Sciatic nerve (tissue), 2 donors: Measurements from ENCODE around the gene TRIM66. TPM values are rescaled to one million over a fixed set of nuclear protein-coding genes. Genes with fewer than 3 reads are reported as not detected.

Source experiments
- ATAC-seq: fragments of 200-7000 bp; cut with Tn5 transposase; one replicate; pipeline ENCODE4 v1.9.1; 2020; ENCODE audit warnings: mild to moderate bottlenecking, moderate library complexity
- DNase-seq: peaks from one replicate; pipeline ENCODE4 v3.0.0-alpha.2; 2020; ENCODE audit warnings: low spot score
- intact Hi-C: fragments of 100-400 bp; cut with DNase I; formaldehyde crosslinking; loops from one replicate; pipeline ENCODE4 v1.14.2; 2022
- total RNA-seq: library from RNA; stranded (reverse); fragmentation: NEBNext Ultra II Directional; extraction: Animal tissue kit (Norgen Biotek cat#: 25700); gene quantifications from one replicate; pipeline ENCODE4 v1.2.1, GENCODE V29; 2021
- donor health status: DM: no; HTN: no; CAD: no.
- donor health status: DM: no; HTN: no; CAD: no.

TRIM66 gene
- total RNA-seq, 1 donor from 2014 or later = 21.1 TPM

- DNase-seq (no peak), ATAC-seq (no peak)
- intact Hi-C loops = no loop called here
Measured at GRCh38 chr11:8717544-8717875, 35.0 kb upstream of the TRIM66 start.

GRCh38 chr11:8715501-8715900 is 33.0 kb upstream of the TRIM66 start:
- ATAC-seq (peak; percentile 42), DNase-seq (no peak)
- intact Hi-C loops = no loop called here

DNA sequence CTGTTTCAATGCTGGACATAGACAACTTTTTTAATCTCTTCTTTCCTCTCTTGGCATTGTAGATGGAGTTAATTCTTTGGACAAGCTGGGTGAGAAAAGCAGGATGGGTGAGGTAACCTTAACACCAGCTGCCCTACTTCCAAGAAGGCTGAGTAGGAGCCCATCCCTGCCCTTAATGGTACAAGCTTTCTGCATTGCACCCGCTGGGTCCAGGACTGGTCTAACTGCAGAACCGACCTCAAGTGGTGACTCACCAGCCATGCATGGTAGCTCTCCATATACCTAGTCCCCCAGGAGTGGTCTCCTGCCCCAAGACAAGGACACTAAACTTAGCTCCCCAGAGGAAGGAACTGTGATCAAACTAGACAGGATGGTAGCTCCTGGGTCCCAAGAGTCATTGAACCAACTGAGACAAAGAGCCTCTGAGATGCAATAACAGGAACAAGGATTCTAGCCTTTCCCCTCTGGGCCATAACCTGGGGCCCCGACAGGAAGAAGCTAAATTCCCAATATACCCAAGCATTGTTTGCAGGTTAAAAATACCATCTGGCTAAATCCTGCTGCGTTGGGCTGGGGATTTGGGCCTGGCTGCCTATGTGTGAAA is 32.3 kb upstream of the TRIM66 start:
- DNase-seq (no peak), ATAC-seq (no peak)
- intact Hi-C loops = no loop called here

DNA sequence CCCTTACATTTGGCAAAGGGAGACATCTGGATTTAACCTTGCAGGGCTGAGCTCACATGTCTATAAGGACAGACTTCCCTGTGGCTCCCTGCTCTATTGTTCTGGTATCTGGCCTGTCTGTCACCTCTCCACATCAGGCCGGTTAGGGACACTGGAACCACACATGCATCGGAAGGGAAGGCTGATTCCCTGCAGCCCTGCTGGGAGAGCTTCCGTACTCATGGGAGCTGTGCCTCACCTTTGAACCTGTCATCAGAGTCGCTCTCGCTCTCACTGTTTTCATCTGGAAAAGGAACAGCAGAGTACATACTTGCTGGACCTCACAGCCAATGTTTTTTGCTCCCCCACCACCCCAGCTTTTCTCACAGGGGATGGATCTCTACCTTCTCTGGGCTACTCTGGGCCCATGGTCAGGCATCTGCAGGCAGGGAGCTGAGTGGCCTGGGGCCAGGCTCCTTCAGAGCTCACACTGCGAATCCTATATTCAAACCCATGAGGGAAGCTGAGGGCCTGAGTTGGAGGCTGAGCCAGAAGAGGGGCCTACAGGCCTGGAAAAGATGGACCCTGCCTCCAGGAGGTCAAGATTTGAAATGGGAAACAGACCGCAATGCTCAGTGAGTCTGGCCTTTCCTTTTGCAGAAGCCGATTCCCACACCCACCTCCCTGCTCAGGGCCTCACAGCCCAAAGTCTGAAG is 31.4 kb upstream of the TRIM66 start:
- ATAC-seq (no peak), DNase-seq (no peak)
- intact Hi-C loops = no loop called here

- no peak for ATAC-seq
- DNase-seq = no peak
- intact Hi-C loops = no loop called here
Measured at GRCh38 chr11:8712506-8712905, 30.0 kb upstream of the TRIM66 start.

GRCh38 chr11:8711895-8712442 is 29.5 kb upstream of the TRIM66 start:
- DNase-seq (no peak), ATAC-seq (no peak)
- intact Hi-C loops = no loop called here

GRCh38 chr11:8709777-8710176 is 27.3 kb upstream of the TRIM66 start:
- intact Hi-C loops = no loop called here
- ATAC-seq (no peak), DNase-seq (no peak)

DNA sequence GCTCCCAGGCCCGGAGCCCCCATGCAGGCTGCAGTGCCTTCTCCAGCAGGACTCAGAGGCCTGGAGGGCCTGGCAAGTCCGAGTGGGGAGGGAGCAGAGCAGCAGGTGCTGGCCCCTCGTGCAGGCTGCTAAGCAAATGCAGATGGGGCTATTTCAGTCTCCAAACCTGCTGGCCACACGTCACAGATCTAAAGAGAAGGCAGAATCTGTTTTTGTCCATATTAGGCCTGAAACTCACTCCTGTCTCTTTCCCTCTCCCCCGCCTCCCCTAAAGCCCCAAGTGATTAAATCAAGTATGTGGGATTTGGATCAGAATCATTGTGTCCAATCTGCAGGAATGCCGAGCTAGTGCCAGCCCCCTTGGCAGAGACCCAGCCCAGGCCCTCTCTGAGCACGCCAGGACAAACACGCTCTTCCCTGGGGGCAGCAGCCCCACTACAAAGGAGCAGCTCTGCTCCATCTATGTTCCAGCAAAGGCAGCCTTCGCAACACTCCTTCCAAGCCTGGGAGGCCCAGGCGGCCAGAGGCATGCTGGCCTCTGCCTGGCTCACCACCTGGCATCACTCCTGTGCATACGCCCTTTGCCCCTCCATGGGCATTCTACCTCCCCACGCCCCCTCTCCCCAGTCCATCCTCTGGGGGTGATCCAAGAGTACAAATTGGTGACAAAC is 26.7 kb upstream of the TRIM66 start:
- ATAC-seq = peak; percentile 94
- intact Hi-C loops = no loop called here
- DNase-seq = peak; percentile 95

GRCh38 chr11:8707541-8708191 is 25.2 kb upstream of the TRIM66 start:
- intact Hi-C loops = no loop called here
- ATAC-seq (peak; percentile 3), DNase-seq (peak; percentile 76)

GRCh38 chr11:8706673-8707432 is 24.4 kb upstream of the TRIM66 start:
- DNase-seq (no peak), ATAC-seq (no peak)
- intact Hi-C loops = no loop called here

DNA sequence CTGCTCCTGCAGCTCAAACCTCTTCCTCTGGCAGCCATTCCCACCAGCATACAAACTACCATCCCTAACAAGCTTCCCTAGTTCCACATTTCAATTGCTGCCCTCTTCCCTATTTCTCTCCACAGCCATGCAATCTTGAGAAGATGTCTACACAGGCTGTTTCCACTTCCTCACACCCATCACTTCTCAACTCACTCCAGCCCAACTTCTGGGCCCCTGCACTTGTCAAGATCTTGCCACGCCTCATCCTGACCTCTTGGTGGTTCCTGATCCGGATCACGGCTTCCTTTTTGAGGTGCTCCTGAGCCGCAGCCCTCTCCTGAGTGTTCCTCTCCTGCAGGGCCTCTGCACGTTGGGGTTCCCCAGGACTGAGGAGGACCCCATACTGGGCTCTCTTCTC is 22.7 kb upstream of the TRIM66 start:
- intact Hi-C loops = no loop called here
- no peak for DNase-seq
- ATAC-seq = no peak

DNA sequence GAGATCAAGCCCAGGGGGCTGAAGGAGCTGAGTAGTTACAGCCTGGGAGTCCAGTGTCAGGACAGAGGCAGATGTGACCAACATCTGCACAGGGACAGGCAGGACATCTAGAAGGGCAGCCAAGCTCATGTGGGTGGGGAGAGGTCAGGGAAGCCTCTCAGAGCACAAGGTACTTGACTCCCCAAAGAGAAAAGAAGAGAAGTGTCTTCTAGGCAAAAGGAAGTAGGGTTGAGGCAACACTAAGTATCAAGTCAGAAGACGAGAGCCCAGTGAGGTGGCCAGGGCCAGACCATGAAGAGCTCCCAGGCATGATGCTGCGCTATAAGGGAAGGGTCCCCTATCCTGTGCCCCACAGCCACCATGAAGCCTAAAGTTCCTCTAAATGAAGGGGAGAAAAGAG is 21.7 kb upstream of the TRIM66 start:
- DNase-seq (no peak), ATAC-seq (no peak)
- intact Hi-C loops = no loop called here

DNA sequence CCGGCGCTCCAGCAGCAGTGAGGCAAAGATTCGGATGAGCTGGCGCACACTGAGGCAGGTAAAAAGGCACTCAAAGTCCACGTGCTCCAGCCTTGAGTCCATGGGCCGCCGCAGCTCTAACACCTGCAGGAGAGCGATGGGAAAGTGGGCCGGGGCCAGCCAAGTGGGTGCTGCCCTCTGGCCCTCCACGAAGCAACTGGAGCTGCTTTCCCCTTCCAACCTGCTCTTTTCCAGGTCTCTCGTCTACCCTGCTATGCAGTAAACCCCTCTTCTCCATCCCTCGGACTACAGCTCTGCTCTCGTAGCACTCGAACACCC is 20.1 kb upstream of the TRIM66 start:
- DNase-seq = no peak
- intact Hi-C loops = no loop called here

DNA sequence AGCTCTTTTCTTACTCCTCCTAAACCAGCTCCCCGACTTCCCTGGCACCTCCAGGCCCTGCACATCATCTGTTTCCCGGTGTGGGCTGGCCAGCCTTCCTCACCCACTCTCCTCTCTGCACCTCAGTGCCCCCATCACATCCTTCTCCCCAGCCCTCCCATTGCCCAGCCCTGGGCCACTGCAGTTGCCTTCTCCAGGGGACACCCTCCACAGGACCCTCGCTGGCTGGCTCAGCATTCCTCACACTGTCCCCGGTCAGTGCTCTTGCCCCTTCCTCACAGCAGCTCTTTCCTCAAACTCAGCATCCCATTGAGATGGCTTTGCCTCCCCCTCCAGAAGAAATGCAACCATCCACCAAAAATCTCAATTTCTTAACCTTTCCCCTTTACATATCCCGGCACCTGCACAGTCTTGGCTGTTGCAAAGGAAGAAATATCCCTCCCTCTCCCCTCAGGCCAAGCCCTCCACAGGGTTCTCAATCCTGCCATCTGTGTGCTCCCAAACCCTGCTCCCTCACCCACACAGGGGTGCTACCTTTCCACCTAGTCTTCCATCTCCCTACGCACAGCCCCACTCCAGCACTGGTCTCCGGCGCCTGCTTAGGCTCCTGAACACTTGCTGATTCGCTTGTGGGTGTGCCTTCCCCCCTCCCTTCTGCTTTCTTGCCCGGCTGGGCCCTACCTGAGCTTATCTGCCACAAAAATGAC is 19.6 kb upstream of the TRIM66 start:
- intact Hi-C loops = no loop called here
- ATAC-seq = no peak
- no peak for DNase-seq

More for the DNA sequence above, 20.1 kb upstream of the TRIM66 start:
- ATAC-seq = no peak

GRCh38 chr11:8699903-8700302 is 17.4 kb upstream of the TRIM66 start:
- intact Hi-C loops = no loop called here
- ATAC-seq = peak; percentile 88
- DNase-seq = peak; percentile 76

DNA sequence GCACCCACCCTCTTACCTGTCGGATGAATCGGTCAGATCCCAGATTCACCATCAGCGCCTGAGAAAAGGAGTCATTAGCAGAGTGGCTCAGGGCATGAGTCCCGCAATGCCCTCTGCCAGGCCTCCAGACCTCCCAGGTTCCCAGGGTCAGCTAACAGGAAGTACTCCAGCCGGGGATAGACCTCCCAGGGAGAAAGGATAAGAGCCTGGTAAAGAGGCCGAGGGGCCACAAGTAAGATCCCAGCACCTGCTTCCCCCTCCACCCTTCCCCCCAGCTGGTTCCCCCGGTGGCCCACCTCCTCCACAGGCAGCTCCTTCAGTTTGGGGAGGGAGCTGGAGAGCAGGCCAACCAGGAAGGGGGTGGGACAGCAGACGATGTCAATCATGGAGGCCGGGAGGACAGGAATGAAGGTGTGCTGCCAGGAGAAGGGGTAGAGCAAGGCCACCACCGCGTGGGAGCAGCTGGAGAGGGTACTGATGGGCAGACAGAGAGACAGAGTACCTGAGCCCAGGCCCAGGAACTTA is 16.5 kb upstream of the TRIM66 start:
- DNase-seq (peak; percentile 55), ATAC-seq (no peak)
- intact Hi-C loops = no loop called here

DNA sequence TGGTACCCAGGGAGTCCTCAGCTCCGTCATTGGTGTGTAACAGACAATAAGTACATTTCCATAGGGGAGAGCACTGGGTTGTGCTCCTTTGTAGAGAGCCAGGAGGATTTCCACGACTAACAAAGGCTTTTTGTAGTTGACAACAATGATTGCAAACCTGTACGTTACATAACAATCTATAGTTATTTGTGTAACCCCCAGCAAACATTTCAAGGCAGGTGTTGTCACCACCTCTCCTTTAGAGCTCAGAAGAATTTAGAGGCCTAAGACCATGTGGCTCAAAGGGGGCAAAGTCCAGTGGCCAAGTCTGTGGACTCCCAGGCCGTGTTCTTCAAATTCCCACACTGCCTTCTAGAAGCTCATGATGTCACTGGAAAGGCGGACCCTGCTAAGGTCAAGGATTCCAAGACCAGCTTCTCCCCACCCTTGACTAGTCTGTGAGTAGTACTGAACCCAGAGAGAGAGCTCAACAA is 15.9 kb upstream of the TRIM66 start:
- ATAC-seq (no peak), DNase-seq (peak; percentile 40)
- intact Hi-C loops = no loop called here

- intact Hi-C loops = no loop called here
- DNase-seq (peak; percentile 10), ATAC-seq (no peak)
Measured at GRCh38 chr11:8697054-8697453, 14.6 kb upstream of the TRIM66 start.
